Stimulated activated CD4-positive, alpha-beta T cell treated with anti-CD3 and anti-CD28 coated beads, Interleukin-15, amount 100 ng/mL, for 1 hour (primary cell): ENCODE results near the gene CACNA2D4.
"Not testable (repeated sequence)": the region's sequence is repeated elsewhere in the genome, so short reads cannot be mapped to it uniquely, and the experiment has no call there.

Experiments
- DNase-seq, 2 donors: peaks; one replicate each; pipeline ENCODE4 v3.0.0-alpha.2; 2020; ENCODE audit warnings: low read depth in 1 of 2, low spot score in 1 of 2

Gene CACNA2D4

DNA sequence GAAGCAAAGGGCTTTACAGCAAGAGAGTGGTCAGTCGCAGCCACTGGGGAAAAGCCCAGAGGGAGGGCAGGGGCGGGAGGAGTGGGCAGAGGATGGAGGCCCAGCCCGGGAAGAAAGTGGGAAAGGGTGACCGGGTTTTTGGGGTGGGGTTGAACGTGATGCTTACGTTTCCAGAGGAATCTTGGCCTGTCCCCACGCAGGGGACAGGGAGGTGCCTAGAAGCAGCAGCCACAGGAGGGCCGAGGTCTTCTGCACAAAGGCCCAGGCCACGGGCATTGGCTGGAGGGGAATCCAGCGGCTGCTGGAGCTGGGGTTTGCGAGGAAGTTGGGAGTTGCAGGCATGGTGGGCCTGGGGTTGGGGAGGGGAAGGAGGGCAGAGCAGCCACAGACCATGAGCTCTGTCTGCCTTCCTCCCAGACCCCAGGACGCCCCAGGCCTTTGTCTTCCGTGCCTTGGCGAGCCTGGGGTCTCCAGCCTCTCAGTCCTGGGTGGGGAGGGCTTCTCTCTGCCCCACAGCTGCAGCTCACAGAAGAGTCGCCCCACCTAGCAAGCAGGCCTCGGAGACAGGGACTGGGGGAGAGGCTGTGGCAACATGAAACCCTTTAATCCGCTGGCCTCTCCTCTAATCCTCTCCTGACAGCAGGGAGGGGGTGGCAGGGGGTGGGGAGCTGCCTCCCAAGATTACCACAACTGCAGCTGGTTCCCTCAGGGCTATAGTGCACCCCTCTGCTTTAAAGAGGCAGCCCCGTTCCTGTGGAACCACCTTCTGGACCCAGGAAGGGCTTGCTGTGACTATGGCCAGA lies at the start of gene CACNA2D4:
Gene CACNA2D4 (minus strand): TSS at position 572 of the 803 bp plus-strand sequence. CDS start 179 bp downstream, at position 393.
- DNase-seq = no peak

GRCh38 chr12:1966561-1967226 lies 48.2 kb upstream of the CACNA2D4 start:
- no peak for DNase-seq

DNA sequence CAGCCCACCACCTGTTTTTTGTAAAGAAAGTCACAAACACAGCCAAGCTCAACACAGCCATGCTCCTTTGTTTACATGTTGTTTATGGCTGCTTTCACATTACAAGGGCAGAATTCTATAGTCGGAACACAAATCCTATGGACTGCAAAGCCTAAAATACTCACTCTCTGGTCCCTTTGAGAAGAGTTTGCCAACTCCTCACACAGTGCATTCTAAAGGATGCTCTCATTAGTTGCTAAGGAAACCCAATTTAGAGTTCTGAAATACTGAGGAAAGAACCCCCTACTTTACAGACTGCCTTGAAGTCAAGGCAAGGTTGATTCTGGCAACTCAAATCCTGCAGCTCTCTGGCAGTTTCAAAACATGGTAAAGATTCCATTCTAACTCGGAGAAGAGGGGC lies 47.5 kb upstream of the CACNA2D4 start:
- DNase-seq = no peak

DNA sequence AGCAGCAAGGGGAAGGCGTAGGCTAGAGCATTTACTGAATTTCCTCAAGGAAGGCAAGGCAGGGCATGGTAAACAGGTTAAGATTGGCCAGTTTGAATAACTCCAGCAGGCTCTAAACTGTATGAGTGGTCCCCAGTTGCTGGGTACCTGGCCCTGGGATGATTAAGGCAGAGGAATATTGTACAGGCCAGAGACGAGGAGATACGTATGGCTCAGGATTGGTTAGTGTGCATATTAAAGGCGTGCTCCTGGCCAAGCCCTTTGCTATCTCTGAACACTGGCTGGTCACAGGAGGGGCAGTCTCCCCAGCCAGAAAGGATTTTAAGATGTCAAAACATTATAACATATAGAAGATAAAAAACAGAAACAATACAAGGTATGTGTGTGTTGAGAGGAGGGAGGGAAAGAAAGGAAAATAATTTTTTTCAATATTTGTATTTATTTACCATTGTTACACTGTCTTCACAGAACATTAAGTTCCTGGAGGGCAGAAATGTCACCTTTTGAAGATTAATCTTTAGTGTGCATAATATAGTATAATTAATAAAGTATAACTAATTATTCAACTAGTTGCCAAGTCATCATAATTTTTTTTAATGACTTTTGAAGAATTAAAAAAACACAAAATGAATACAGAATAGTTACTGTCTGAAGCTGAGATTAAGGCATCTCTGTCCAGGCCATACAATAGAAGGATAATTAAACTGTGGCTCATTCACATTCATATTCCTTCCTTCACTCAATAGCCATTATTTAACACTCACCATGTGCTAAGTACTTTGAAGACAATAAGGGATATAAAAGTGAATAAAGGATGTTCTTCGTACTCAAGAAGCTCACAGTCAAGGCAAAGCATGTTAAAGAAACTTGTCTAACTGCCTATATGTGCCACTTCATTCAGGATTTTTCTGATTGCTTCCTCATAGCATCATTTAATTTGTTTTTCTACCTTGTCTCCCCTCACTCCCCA lies 43.9 kb upstream of the CACNA2D4 start:
- no peak for DNase-seq

GRCh38 chr12:1956716-1957115 lies 38.3 kb upstream of the CACNA2D4 start:
- DNase-seq = no peak

- DNase-seq = no peak
These were observed 31.5 kb upstream of the CACNA2D4 start for GRCh38 chr12:1949771-1950470.

- DNase-seq = no peak
These were observed 30.4 kb upstream of the CACNA2D4 start for GRCh38 chr12:1948883-1949282.

GRCh38 chr12:1947081-1947480 lies 28.6 kb upstream of the CACNA2D4 start:
- DNase-seq = no peak

DNA sequence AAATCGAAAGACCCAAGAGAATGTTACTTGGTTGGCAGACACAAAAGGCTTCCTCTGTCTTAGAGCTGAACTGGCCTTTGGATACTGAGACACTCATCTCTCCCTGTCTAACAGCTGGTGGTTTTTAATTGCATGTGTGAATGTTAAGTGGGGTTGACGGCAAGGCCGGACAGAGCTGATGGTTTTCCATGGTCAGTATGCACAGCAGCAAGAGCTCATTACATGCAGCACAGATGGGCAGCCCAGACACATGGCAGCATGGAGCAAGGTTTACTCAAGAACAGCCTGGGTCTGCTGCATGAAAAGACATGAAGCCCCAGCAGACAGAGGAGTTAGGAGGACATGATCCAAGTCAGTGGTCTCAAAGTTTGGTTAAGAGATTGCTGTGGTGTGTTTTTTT lies 27.8 kb upstream of the CACNA2D4 start:
- DNase-seq = no peak

- not testable (repeated sequence) for DNase-seq
These were observed 27.1 kb upstream of the CACNA2D4 start for GRCh38 chr12:1945502-1945901.

DNA sequence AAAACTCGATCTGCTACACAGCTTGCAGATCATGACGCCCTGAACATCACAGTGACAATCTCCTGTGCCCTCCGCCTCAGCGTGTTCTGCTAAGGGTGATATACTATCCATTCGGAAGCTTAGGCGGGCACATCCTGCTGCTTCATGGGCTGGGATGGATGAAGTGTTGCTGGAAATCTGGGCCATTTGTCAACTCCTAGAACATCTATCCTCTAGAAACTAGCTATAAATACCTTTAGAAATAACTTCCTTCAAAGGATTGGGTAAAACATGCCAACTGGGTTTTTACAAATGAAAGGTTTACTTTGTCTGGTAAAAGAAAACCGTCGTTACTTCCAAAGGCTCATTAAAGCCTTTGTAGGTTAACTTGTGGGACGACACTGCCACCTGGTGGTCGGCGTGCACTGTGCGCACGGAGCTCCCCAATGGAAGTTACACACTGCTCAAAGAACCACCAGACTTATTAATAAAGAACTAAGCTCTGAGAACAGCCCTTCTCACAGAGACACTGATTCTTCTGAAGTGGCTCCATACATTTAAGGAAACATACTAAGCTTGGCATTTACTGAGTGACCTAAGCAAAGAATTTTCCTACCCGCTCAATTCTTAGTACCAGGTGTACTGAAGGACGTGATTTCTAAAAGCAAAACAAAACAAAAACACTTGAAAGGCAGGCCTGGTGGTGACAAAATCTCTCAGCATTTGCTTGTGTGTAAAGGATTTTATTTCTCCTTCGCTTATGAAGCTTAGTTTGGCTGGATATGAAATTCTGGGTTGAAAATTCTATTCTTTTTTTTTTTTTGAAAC lies 21.6 kb upstream of the CACNA2D4 start:
- DNase-seq = peak; percentile 77 to 88

DNA sequence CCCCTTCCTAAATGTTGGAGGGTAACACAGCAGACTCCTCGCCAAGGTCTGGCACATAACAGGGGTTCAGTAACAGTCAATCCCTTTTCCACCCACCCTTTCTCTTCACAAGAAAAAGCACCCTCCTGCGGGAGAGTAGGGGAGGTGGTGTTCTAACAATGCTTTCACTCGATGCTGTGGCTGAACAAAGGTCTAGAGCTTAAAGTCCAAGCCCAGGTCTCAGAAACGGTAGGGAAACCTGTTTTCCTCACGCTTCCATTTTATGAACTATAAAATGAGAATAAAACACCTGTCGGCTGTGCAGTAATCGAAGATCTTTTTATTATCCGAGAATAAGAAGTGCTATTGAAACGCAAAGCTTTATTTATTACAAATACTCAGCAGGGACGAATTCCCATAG lies 20.9 kb upstream of the CACNA2D4 start:
- no peak for DNase-seq

DNA sequence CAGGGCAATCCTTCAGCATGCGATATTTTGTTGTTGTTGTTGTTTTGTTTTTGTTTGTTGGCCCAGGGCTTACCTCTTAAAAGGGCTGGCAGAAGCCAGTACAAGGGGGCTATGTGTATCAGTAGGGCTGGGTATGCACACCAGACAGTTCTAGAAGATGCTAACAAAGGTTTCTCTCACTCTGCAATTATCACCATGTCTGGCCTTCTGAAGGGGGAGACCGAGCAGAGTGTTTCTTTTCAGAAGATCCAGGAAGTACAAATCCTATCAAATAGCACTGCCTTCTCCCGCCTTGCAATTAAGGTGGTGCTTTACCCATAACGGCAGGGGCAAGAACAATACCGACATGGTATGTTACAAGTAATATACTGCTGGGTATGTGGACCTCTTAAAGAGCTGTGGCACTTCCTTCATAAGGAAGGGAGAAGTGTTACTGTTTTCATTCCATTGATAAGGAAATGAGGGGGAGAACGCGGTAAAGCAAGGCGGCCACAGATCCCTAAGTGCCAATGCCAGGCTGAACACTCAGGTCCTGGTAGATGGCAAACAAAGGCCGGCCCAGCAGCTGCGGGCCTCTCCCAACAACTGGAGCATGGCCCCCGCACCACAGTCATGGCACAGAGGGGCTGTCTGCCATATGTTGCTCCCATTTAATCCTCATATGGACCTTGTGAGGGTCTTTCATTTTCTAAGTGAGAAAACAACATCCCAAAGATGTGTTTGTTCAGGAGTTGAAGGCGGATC lies 19.2 kb upstream of the CACNA2D4 start:
- no peak for DNase-seq

- DNase-seq = no peak
These were observed 18.2 kb upstream of the CACNA2D4 start for GRCh38 chr12:1936406-1937320.

- no peak for DNase-seq
These were observed 17.4 kb upstream of the CACNA2D4 start for GRCh38 chr12:1935700-1936378.

- DNase-seq = no peak
These were observed 16.8 kb upstream of the CACNA2D4 start for GRCh38 chr12:1935242-1935641.

GRCh38 chr12:1934831-1935230 lies 16.4 kb upstream of the CACNA2D4 start:
- no peak for DNase-seq

DNA sequence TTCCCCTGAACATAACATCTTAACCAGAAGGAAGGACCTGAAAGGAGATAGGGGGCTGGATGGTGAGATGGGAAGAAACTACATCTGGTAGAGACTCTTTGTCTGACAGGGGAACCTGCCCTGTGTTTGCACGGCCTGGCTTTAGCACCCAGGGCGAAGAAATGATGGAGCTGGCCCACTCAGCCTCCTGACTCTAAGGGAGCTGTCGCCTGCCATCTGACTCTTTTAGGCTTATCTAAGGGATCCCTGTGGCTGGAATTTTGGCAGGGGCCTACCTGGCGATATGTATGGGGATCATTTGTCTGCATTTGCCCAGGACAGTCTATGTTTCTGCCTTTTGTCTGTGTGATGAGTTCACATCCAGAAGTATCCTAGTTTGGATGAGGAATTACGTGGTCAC lies 15.6 kb upstream of the CACNA2D4 start:
- DNase-seq = no peak
